Trophoblast cell (in vitro differentiated cells and primary cell): ENCODE results near the gene DCXR.

Experiments used
- DNase-seq, 2 donors: peaks; one replicate each; pipeline ENCODE4 v3.0.0-alpha.2; 2016
- H2AFZ ChIP-seq: 2 replicates; pipeline ENCODE4 v1.6.1; 2013; ENCODE audit warnings: low read length, moderate library complexity, mild to moderate bottlenecking; ENCODE audit not compliant: insufficient read depth, poor library complexity
- H2AK5ac ChIP-seq: 2 replicates; pipeline ENCODE4 v1.6.1; 2013; ENCODE audit warnings: mild to moderate bottlenecking, low read length
- H2BK120ac ChIP-seq: 2 replicates; pipeline ENCODE4 v1.6.1; 2013; ENCODE audit warnings: low read length, mild to moderate bottlenecking, moderate library complexity; ENCODE audit not compliant: insufficient read depth, poor library complexity
- H2BK12ac ChIP-seq: 2 replicates; pipeline ENCODE4 v1.6.1; 2013; ENCODE audit warnings: mild to moderate bottlenecking, low read length, moderate library complexity
- H2BK5ac ChIP-seq: 2 replicates; pipeline ENCODE4 v1.6.1; 2013; ENCODE audit warnings: low read length, low read depth, moderate library complexity, mild to moderate bottlenecking; ENCODE audit not compliant: poor library complexity
- H3K14ac ChIP-seq: 2 replicates; pipeline ENCODE4 v1.6.1; 2013; ENCODE audit warnings: mild to moderate bottlenecking, low read length
- H3K18ac ChIP-seq: 2 replicates; pipeline ENCODE4 v1.6.1; 2013; ENCODE audit warnings: mild to moderate bottlenecking, low read length
- H3K23ac ChIP-seq: 2 replicates; pipeline ENCODE4 v1.6.1; 2013; ENCODE audit warnings: low read length
- H3K27ac ChIP-seq: 2 replicates; pipeline ENCODE4 v1.5.1; 2013; ENCODE audit warnings: low read depth, mild to moderate bottlenecking, inconsistent platforms, low read length, moderate library complexity
- H3K27me3 ChIP-seq: 2 replicates; pipeline ENCODE4 v1.6.1; 2013; ENCODE audit warnings: inconsistent platforms, mild to moderate bottlenecking, low read length, moderate library complexity; ENCODE audit not compliant: insufficient read depth
- H3K36me3 ChIP-seq, 2 experiments: 1 replicate in 1 of 2; 2 replicates in 1 of 2; pipeline ENCODE4 v1.6.1; 2013; ENCODE audit warnings: low read length in 2 of 2, mild to moderate bottlenecking in 2 of 2, moderate library complexity in 1 of 2; ENCODE audit not compliant: insufficient read depth in 2 of 2, control insufficient read depth in 1 of 2
- H3K4ac ChIP-seq: 2 replicates; pipeline ENCODE4 v1.6.1; 2013; ENCODE audit warnings: low read depth, mild to moderate bottlenecking, low read length, moderate library complexity
- H3K4me1 ChIP-seq, 2 experiments: 1 replicate in 1 of 2; 2 replicates in 1 of 2; pipeline ENCODE4 v1.6.1; 2013; ENCODE audit warnings: low read length in 2 of 2, mild to moderate bottlenecking in 2 of 2, moderate library complexity in 1 of 2; ENCODE audit not compliant: insufficient read depth in 2 of 2, control insufficient read depth in 1 of 2
- H3K4me2 ChIP-seq: 2 replicates; pipeline ENCODE4 v1.6.1; 2013; ENCODE audit warnings: inconsistent platforms, mild to moderate bottlenecking, low read length, moderate library complexity
- H3K4me3 ChIP-seq: 2 replicates; pipeline ENCODE4 v1.5.1; 2013; ENCODE audit warnings: mild to moderate bottlenecking, low read depth, low read length, inconsistent platforms
- H3K79me1 ChIP-seq: one replicate; pipeline ENCODE4 v1.6.1; 2013; ENCODE audit warnings: low read length
- H3K79me2 ChIP-seq: 2 replicates; pipeline ENCODE4 v1.6.1; 2013; ENCODE audit warnings: low read length, mild to moderate bottlenecking; ENCODE audit not compliant: control insufficient read depth, insufficient read depth, poor library complexity
- H3K9ac ChIP-seq: 2 replicates; pipeline ENCODE4 v1.6.1; 2013; ENCODE audit warnings: mild to moderate bottlenecking, low read length
- H3K9me3 ChIP-seq: 2 replicates; pipeline ENCODE4 v1.6.1; 2013; ENCODE audit warnings: low read depth, mild to moderate bottlenecking, control low read depth, inconsistent platforms, low read length; ENCODE audit not compliant: insufficient read depth
- H4K12ac ChIP-seq: 2 replicates; pipeline ENCODE4 v1.6.1; 2013; ENCODE audit warnings: low read depth, mild to moderate bottlenecking, low read length, moderate library complexity
- H4K8ac ChIP-seq: 2 replicates; pipeline ENCODE4 v1.6.1; 2013; ENCODE audit warnings: low read depth, mild to moderate bottlenecking, low read length, moderate library complexity
- H4K91ac ChIP-seq: one replicate; pipeline ENCODE4 v1.6.1; 2013; ENCODE audit warnings: low read depth, mild to moderate bottlenecking, low read length, moderate library complexity
- whole genome bisulfite sequencing: extraction: QIAGEN DNeasy Blood & Tissue Kit; methylation state at CpG from one replicate; pipeline ENCODE4 v1.1.7; 2013; ENCODE audit warnings: missing lambda C conversion rate; ENCODE audit not compliant: insufficient read length, insufficient coverage; ENCODE audit errors: extremely low coverage; 5-methylcytosine and 5-hydroxymethylcytosine counted together

Gene DCXR

GRCh38 chr17:82017612-82018151 is 19.8 kb downstream of the DCXR start:
- no peak overlapping the region for H4K12ac ChIP-seq
- H3K18ac ChIP-seq: no peak overlapping the region
- H3K14ac ChIP-seq: no peak overlapping the region
- H2BK5ac ChIP-seq: no peak overlapping the region
- H2AFZ ChIP-seq: no peak overlapping the region
- no peak overlapping the region for H3K4me2 ChIP-seq
- no peak overlapping the region for H3K4ac ChIP-seq
- H3K9ac ChIP-seq: no peak overlapping the region
- no peak for DNase-seq
- no peak overlapping the region for H2BK120ac ChIP-seq
- H3K79me2 ChIP-seq: peaks cover 4% of the 10 kb centered on the region
- H3K4me1 ChIP-seq: peaks cover 18% of the 10 kb centered on the region in 2 experiments
- H3K9me3 ChIP-seq: peaks cover 2% of the 10 kb centered on the region
- H3K79me1 ChIP-seq: peaks cover 12% of the 10 kb centered on the region
- WGBS: no CpG with 5 or more reads among the region's 13 CpGs
- H2AK5ac ChIP-seq: no peak overlapping the region
- no peak overlapping the region for H3K27ac ChIP-seq
- H3K23ac ChIP-seq: no peak overlapping the region
- no peak overlapping the region for H3K4me3 ChIP-seq
- no peak overlapping the region for H4K91ac ChIP-seq
- H3K36me3 ChIP-seq: peaks cover 17 to 18% of the 10 kb centered on the region in 2 experiments
- no peaks in the 10 kb centered on the region for H3K27me3 ChIP-seq
- H2BK12ac ChIP-seq: no peak overlapping the region
- H4K8ac ChIP-seq: no peak overlapping the region

- H3K27ac ChIP-seq: no peak overlapping the region
- peaks cover 2% of the 10 kb centered on the region for H3K79me2 ChIP-seq
- no peak overlapping the region for H3K23ac ChIP-seq
- H2BK5ac ChIP-seq: no peak overlapping the region
- DNase-seq: no peak
- H3K9me3 ChIP-seq: peaks cover 2% of the 10 kb centered on the region
- H2AFZ ChIP-seq: no peak overlapping the region
- H3K14ac ChIP-seq: no peak overlapping the region
- H3K36me3 ChIP-seq: peaks cover 17 to 20% of the 10 kb centered on the region in 2 experiments
- H3K4me3 ChIP-seq: no peak overlapping the region
- H2BK120ac ChIP-seq: no peak overlapping the region
- H3K27me3 ChIP-seq: no peaks in the 10 kb centered on the region
- H2BK12ac ChIP-seq: no peak overlapping the region
- peaks cover 22 to 23% of the 10 kb centered on the region in 2 experiments for H3K4me1 ChIP-seq
- no peak overlapping the region for H4K91ac ChIP-seq
- no peak overlapping the region for H4K8ac ChIP-seq
- H3K9ac ChIP-seq: no peak overlapping the region
- WGBS: no CpG with 5 or more reads among the region's 24 CpGs
- peaks cover 13% of the 10 kb centered on the region for H3K79me1 ChIP-seq
- H3K18ac ChIP-seq: no peak overlapping the region
- H4K12ac ChIP-seq: no peak overlapping the region
- no peak overlapping the region for H3K4ac ChIP-seq
- H2AK5ac ChIP-seq: no peak overlapping the region
- H3K4me2 ChIP-seq: no peak overlapping the region
Measured at GRCh38 chr17:82016875-82017459, 20.5 kb downstream of the DCXR start.

GRCh38 chr17:82016061-82016874 is 21.2 kb downstream of the DCXR start:
- Histone ChIP-seq H2BK12ac (no peak overlapping the region), H3K4me2 (no peak overlapping the region), H3K23ac (no peak overlapping the region), H3K9ac (no peak overlapping the region), H3K79me2 (peaks cover 2% of the 10 kb centered on the region), H3K9me3 (peaks cover 2% of the 10 kb centered on the region), H3K27ac (no peak overlapping the region), H4K8ac (no peak overlapping the region), H3K4me1 (peaks cover 17 to 18% of the 10 kb centered on the region in 2 experiments), H3K79me1 (peaks cover 13% of the 10 kb centered on the region), H2AFZ (no peak overlapping the region), H2AK5ac (no peak overlapping the region), H2BK5ac (no peak overlapping the region), H2BK120ac (no peak overlapping the region), H4K12ac (no peak overlapping the region), H4K91ac (no peak overlapping the region), H3K14ac (no peak overlapping the region), H3K27me3 (no peaks in the 10 kb centered on the region), H3K4me3 (no peak overlapping the region), H3K18ac (no peak overlapping the region), H3K4ac (no peak overlapping the region), H3K36me3 (peaks cover 20 to 23% of the 10 kb centered on the region in 2 experiments)
- no peak for DNase-seq
- no CpG with 5 or more reads among the region's 28 CpGs for WGBS

GRCh38 chr17:82015311-82015971 is 22.1 kb downstream of the DCXR start:
- H2BK12ac ChIP-seq: no peak overlapping the region
- no peak overlapping the region for H2AK5ac ChIP-seq
- WGBS: no CpG with 5 or more reads among the region's 24 CpGs
- no peak overlapping the region for H2BK5ac ChIP-seq
- H2BK120ac ChIP-seq: no peak overlapping the region
- H3K18ac ChIP-seq: no peak overlapping the region
- H3K4ac ChIP-seq: no peak overlapping the region
- H3K27ac ChIP-seq: no peak overlapping the region
- H3K14ac ChIP-seq: no peak overlapping the region
- no peak overlapping the region for H2AFZ ChIP-seq
- H3K9me3 ChIP-seq: peaks cover 2% of the 10 kb centered on the region
- DNase-seq: no peak
- no peak overlapping the region for H4K91ac ChIP-seq
- no peak overlapping the region for H3K23ac ChIP-seq
- H3K4me2 ChIP-seq: no peak overlapping the region
- H3K9ac ChIP-seq: no peak overlapping the region
- peaks cover 20 to 23% of the 10 kb centered on the region in 2 experiments for H3K36me3 ChIP-seq
- no peak overlapping the region for H4K12ac ChIP-seq
- H3K27me3 ChIP-seq: no peaks in the 10 kb centered on the region
- H3K79me1 ChIP-seq: peaks cover 13% of the 10 kb centered on the region
- peaks cover 2% of the 10 kb centered on the region for H3K79me2 ChIP-seq
- no peak overlapping the region for H3K4me3 ChIP-seq
- H4K8ac ChIP-seq: no peak overlapping the region
- peaks cover 17 to 18% of the 10 kb centered on the region in 2 experiments for H3K4me1 ChIP-seq
